HCEC 1CT (cell line): ENCODE results near the gene DIAPH3.

ENCODE experiments used
- DNase-seq: peaks from one replicate; pipeline ENCODE4 v3.0.0-alpha.2; 2017

Gene DIAPH3

DNA sequence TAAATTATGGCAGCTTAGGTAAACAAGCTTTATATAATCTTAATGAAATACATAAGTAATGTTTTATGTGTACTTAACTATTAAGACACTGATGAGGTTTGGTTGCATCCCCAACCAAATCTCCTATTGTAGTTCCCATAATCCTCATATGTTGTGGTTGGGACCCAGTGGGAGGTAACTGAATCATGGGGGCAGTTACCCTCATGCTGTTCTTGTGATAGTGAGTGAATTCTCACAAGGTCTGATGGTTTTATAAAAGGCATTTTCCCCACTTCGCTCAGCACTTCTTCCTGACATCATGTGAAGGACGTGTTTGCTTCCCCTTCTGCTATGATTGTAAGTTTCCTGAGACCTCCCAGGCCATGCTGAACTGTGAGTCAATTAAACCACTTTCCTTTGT is 212.7 kb downstream of the DIAPH3 start:
- DNase-seq: no peak

DNA sequence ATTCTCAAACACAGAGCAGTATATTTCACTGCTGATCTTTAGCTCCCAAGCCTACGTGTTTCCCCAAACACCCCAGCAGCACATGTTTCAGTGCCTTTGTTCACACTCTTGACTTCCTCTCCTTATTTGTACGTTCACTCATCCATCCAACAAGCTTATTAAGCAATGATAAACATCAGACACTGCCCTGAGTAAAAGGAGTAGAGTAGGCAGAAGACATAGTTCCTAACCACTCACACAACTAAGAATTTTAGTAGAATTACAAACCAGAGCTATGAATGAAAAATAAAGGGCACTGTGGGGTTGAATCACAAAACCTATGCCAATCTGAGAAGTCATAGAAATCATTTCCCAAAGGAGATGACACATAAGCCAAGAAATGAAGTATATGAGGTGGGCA is 213.5 kb downstream of the DIAPH3 start:
- DNase-seq: peak; percentile 4

DNA sequence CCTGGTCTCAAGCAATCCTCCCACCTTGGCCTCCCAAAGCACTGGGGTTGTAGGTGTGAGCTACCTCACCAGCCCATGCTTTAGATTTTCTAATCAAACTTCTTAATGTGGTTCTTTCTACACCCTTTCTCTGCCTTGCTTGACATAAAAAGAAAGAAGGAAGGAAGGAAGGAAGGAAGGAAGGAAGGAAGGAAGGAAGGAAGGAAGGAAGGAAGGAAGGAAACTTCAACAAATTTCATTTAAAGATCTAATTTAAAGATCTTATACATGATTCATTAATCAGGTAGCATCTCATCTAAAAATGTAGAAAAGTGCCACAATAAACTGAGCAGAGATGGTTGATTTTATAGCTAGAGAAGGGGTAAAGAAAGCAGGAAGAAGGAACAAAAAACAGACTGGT is 215.0 kb downstream of the DIAPH3 start:
- no peak for DNase-seq

DNA sequence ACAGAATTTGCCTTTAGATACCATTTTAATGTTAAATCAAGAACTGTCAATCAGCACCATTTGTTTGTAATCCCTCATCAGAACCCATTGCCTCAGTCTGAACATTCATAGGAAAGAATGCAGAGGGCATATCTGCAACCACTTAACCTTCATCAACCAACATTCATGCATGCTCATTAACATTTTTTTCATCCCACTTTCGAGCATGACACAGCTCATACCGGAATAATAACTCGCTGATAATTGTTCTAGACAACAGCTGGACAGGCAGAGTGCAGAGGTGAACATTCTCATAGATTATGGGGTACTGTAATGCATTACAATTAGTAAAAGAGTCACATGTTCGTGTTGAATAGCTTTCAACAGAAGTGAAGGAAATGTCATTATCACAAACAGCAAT is 216.8 kb downstream of the DIAPH3 start:
- DNase-seq: peak; percentile 15

DNA sequence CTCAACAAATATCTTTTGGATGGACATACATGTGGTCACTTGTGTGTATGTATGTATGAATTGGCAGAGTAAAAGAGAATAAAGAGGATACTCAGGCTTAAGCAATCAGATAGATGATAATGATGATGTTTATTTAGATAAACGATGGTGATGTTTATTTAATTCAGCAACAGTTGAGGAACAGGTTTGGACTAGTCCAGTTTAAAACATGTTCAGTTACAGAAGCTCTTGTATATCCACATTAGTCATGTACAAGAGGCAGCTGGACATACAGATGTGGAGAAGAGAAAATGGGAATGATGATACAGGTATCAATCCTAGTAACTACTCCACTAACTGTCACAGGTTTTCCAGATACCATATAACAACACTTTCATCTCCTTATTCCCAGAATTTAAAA is 232.1 kb downstream of the DIAPH3 start:
- no peak for DNase-seq

DNA sequence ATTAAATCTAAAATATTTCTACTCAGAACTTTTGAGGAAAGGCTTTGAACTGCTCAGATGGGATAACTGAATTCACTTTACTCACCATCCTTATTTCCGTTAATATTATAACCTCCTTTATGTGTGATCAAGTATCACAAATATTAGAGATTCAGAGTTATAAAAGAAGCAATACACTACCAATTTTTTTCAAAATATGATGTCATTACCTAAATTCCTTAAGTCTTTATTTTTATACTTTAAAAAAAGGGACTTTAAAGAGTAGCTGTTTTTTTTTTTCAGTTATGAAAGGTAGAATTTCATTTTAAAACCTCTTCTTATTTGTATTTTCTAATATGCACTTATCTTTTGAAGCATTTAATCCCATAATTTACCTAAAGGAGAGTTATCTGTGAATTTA is 239.5 kb downstream of the DIAPH3 start:
- no peak for DNase-seq

DNA sequence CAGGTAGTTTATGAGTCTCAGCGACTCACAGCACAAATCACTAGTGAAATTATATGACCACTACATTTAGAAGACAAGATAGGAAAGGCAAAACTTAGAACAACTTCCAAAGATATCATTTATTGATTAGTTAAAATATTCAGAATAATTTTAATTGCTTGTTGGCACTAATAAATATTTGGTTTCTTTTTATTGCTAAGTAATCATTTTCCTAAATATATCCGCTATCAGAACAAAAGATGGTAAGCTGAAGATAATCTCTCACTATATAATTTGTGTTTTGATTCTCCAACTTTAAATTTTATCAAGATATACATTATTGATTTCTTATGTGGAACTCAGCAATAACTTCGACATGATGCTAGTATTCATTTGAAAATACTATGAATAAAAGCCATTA is 248.5 kb downstream of the DIAPH3 start:
- DNase-seq: no peak

DNA sequence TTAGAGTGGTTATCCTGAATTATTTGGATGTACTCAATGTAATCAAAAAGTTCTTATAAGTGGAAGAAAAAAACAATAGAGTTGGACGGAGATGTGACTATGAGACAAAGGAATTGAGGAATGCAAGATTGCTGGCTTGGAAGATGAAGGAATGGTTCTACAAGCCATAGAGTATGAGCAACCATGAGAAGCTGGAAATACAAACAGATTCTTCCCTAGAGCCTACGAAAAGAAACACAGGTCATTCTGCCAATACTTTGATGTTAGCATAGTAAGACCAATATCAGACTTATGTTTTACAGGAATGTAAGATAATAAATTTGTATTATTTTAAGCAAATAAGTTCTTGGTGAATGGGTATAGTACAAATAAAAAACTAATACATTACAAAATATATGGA is 249.2 kb downstream of the DIAPH3 start:
- DNase-seq: peak; percentile 6

DNA sequence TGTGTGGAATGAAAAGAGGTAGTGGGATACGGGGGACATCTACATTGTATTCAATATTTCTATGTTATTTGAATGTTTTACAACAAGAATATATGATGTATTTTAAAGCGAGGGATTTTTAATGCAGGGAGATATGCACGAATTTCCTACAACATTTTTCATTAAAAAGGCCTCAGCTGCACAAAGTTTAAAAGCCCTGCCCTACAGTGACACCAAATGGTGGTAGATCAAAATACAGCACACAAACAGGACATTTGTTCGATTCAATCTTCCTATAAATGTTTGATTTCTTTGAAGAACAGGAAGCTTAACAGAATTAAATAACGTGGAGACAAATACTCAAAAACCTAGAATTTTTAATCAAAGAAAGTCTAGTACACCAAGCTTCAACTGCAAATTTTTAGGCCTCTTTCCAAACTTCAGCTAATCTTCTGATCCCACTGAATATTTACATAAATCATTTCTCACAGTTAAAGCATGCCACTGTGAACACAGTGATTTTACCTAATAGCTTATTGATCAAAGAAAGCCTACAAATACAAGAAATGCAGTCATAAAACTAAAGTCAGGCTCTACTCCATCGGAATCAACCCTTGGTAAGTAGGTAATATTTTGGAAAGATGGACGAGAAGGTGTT is 257.2 kb downstream of the DIAPH3 start:
- DNase-seq: peak; percentile 56

DNA sequence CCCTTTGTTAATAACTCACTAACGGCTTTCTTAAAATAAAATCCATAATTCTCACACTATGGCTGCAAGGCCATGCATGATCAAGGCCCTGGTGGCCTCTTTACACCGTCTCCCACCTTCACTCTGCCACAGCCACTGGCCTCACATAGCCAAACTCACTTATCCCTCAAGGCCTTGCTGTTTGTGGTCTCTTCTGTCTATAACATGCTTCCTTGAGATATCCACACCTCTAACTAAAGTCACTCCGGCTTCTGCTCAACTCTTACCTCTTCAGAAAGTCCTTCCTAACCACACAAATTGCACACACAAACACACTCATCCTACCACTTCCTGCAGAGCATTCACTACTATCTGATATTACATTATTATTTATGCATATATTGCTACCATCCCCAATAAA is 262.5 kb downstream of the DIAPH3 start:
- no peak for DNase-seq

DNA sequence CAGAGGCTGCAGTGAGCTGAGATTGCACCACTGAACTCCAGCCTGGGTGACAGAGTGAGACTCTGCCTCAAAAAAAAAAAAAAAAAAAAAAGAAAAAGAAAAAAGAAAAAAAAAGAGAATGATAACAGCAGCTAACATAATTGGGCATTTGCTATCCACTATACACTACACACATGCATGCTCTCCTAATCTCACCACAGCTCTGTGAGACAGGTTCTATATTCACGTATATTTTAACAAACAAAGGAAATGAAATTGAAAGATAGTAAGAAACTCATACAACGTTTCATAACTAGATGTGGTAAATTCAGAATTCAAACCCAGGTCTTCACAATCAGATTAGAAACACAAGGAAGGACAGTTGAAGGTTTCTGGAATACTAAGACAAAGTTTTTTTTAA is 265.7 kb downstream of the DIAPH3 start:
- DNase-seq: no peak

DNA sequence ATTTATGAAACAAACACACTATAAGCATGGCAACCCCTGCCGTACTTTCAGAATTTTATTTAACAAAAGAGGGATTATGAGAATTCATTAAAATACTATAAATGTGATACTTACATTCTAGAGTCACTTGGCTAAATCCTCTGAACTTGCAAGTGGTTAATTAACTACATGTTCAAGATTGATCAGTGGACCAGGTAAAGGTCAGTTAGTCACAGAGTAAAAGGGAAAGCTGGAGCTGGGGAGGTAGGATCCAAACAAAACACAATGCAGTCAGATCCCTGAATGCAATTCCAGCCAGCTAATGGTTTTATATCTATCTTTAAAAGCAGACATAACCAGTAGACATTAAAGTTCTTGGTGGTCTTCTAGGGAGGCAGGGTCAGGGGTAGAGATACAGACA is 270.5 kb downstream of the DIAPH3 start:
- no peak for DNase-seq

DNA sequence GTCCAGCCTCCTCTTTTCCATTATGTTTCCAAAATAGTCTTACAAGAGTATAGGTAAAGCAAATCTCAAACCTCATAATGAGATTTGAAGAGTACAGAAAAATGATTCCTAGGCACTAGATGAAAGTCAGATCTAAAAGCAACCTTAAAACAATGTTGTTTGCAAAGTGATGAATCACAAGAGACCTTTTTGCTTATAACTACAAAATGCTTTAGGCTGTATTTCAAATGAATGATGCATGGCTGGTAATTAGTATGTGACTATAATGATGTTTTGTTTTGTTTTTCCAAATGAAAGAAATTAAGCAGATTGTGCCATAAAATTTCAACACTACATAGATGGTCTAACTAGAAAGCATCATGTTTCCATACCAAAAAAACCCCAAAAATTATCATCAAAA is 272.7 kb downstream of the DIAPH3 start:
- DNase-seq: no peak

DNA sequence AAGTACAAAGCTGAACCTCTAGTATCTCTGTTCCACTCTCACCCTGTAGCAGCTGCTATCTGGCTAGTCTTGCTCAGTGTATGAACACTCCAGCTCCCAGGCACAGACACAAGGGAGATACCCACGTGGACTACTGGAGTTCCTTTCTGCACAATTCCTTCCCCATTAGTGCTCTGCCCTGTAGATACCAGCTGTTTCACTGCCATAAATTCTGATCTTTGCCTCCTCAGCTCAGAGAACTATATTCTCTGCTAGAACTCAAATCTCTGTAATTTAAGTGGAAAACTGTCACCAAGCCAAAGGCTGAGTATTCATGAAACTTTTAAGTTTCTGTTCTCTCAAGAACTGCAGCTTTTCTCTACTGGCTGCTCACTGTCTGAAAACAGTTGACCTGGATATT is 273.7 kb downstream of the DIAPH3 start:
- no peak for DNase-seq

DNA sequence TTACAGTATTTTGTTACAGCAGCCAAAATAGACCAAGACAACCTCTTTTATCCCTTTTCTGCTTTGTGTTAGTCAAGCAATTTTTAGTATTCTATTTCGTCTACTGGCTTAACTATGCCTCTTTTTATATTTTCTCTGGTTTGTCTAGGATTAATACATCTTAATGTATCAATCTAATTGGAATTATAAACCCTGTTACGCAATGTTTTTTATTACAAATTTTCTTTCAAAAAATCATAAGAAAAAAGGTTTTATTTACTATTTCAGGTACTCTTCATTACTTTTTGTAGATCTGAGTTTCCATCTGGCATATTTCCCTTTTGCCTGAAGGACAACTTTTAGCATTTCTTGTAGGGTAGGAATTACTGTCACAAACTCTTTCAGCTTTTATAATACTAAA is 275.3 kb downstream of the DIAPH3 start:
- DNase-seq: no peak

DNA sequence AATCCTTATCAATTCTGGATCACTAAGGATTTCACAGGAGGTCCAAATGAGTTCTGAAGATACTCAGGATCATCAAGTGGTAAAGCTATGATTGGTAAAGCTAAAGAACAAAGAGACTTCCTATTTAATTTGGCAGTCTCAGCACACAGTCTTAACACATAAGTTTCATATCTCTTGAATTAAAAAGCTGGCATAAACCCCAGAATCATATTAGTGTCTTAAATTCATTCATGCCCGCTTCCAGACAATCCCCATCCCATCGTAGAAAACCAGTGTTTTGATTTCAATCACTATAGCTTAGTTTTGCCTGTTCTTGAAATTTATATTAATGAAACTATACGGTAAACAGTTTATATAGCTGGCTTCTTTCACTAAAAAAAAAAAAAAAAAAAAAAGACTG is 278.7 kb downstream of the DIAPH3 start:
- no peak for DNase-seq

DNA sequence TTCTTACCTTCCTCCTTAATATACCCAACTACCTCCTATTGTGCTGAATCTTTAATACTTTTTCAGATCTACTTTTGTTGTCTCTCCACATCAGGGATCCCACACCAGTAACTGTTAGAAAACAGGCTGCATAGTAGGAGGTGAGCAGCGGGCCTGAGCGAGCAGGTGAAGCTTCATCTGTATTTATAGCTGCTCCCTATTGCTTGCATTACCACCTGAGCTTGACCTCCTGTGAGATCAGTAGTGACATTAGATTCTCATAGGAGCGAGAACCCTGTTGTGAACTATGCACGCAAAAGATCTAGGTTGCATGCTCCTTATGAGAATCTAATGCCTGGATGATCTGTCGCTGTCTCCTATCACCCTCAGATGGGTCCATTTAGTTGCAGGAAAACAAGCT is 279.8 kb downstream of the DIAPH3 start:
- no peak for DNase-seq

DNA sequence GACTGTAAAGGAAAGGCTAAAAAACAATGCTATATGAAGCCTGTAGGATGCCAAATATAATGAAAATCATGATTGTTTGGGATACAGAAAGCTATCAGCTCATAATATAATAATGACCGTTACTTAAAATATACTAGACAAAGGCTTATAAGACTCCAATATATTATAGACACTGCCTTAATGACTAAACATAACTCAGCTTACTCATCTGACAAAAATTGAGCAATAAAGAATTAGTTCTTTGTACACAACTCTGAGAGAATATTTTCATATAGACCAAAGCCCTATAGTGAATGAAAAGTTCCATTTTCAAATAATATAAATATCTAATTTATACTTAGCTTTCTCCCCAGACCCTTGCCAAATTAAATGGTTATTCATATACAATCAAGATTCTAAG is 283.3 kb downstream of the DIAPH3 start:
- peak; percentile 66 for DNase-seq

DNA sequence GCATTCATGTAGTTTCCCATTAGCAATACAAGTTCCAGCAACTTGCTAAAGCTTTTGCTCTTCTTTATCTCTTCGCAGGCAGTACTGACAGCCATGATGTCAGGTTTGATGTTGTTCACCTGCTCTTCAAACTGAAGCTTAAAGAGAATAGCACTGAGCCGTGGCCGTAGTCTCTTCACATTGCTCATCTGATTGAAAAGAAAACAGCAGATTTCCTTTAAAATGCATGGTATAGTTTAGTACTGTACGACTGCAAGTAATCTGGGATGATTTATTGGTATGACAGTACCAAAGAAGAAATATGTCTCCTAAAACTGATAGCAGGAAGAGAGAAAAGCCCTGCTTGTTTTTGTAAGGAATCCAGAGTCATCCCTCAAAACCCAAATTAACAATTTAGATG is 284.4 kb downstream of the DIAPH3 start:
- no peak for DNase-seq

DNA sequence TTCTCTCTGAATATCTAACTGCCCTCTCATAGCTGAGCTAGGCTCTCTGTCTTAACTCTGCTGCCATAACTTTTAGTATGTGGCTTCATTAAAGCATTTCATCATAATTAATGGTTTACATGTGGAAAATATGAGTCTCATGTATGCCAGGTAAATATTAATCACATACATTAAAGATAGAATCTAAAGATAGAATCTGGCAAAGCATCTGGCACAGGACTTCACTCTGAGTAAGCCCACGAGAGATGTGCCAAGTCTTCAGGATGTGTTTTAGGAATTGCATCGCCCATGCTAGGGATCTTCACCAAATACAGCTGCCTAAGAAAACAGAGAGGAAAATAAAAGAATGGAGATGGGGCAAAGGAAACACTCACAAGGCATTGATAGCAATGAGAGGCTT is 285.8 kb downstream of the DIAPH3 start:
- peak; percentile 59 for DNase-seq

DNA sequence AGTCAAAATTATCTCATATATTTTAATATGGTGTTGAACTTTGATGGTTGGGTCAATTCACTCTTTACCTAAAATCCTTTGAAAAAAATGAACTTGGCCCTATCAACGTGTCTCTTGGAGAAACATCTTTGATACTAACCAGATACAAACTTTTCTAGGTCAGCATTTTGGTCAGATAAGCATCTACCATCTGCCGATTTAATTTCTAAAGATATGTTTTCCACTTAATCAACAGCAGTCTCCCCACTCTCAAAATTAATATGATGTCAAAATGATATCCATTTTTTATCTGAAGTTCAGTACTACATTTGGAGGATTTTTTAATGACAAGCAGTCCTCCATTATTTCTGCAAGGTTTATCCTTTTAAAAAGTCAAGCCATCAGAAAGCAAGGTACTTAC is 288.8 kb downstream of the DIAPH3 start:
- DNase-seq: no peak

DNA sequence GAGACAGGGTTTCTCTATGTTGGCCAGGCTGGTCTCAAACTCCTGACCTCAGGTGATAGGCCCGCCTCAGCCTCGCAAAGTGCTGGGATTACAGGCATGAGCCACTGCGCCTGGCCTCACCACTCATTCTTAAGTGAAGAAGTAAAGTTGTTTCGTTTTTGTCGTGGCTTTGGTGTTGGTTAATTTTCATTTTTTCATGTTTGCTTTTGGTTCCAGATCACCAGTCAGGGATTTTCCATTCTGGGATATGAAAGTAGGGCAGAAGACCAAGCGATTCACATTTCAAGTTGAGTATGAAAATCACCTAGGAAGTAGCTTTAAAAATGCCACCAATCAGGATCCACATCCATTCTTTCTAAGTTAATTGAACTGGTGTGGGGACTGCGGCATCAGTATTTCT is 289.9 kb downstream of the DIAPH3 start:
- no peak for DNase-seq

DNA sequence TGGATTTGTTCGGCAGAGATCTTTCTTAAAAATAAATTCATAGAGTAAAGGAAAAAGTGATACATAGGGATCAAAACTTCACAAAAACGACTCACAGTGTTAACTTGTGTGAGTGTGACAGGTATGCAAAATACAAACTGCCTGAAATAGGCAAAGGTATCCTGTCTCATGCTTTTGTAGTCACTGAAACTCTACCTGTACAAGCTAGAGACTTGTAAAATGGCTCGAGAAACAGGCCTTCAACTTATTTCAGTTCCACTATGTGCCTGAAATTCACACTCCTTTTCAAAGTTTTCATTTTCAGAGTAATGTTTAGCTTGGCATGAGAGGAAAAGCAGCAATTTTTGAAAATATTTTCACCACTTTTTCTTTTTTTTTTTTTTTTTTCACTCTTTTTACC is 290.4 kb downstream of the DIAPH3 start:
- no peak for DNase-seq

DNA sequence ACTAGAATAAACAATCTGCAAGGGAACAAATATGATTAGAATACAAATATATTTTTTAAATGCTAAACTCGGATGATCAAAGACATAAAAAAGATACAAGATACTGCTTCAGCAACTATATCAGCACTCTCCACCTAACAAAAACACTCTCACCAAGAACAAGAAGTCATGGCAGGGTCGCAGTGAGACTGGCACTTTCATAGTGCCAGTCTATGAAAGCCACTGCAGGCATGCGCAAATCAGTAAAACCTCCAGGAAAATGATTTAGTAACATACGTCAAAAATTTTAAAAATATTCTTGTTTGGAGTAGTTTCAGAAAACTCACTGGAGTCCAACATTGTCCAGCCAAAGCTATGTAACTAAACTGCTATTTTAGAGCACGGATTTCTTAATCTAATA is 295.9 kb downstream of the DIAPH3 start:
- DNase-seq: no peak

DNA sequence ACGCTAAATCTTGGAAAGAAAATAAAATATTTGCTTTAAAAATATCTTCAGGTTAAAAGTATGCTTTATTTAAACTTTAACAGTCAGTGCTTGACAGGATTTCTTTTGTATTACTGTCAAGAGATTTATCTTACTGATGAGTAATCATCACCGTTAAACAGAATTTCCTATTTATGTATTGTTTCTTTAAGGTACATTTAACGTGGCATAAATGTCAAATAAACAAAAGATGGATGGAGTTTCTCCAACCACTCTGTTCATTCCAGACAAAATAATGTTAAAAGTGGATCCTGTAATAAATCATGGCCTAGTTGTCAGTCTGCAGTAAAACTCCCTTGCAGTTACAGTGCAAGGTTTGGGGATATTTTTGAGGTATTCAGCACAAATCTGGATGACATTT is 298.3 kb downstream of the DIAPH3 start:
- no peak for DNase-seq

DNA sequence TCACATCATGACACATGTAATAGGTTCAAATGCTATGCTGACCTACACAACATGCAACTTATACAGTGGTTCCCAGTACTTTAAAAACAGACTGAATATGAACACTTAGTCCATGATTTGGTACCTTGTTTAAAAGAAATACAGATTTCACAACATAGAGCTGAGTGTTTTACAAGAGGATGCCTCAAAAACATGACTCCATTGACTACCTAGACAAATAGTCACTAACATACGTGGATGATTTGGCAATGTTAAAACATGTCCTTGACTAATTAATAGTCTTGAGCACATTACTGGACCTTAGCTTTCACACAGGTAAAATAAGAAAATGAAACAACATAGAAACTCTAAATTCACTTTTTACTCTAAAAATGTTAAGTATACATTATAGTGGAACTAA is 300.1 kb downstream of the DIAPH3 start:
- DNase-seq: no peak
